HEK293 (cell line): ENCODE data around the gene WDR1.

Experiments used
- CTCF ChIA-PET: fragments of 350-600 bp; formaldehyde crosslinking; extraction: SDS; loops from one replicate; lab custom pipeline; 2021; ENCODE audit warnings: antibody characterized with exemption; lab: Yijun Ruan, JAX
- POLR2A ChIA-PET: fragments of 300-600 bp; formaldehyde crosslinking; extraction: SDS; loops from one replicate; lab custom pipeline; 2020; ENCODE audit warnings: antibody characterized with exemption, inconsistent platforms; lab: Yijun Ruan, JAX
- H3K27ac ChIP-seq: fragments of 200-500 bp; sonication (Bioruptor generic); 2 replicates; pipeline ENCODE4 v1.5.1; 2014; ENCODE audit warnings: low read depth, low read length, control low read depth, inconsistent platforms; ENCODE audit errors: extremely low read depth
- H3K36me3 ChIP-seq, 2 experiments: fragments of 200-500 bp in 1 of 2; sonication (Bioruptor generic) in 1 of 2; 1 replicate in 1 of 2; 2 replicates in 1 of 2; pipeline ENCODE4 v1.5.1; 2014 to 2017; ENCODE audit warnings: inconsistent platforms in 2 of 2, low read length in 2 of 2; ENCODE audit not compliant: control insufficient read depth in 2 of 2, insufficient read depth in 1 of 2
- H3K4me1 ChIP-seq: fragments of 200-500 bp; sonication (Bioruptor generic); 2 replicates; pipeline ENCODE4 v1.5.1; 2014; ENCODE audit warnings: mild to moderate bottlenecking, low read length, inconsistent platforms; ENCODE audit not compliant: control insufficient read depth, insufficient read depth
- H3K4me3 ChIP-seq: 2 replicates; pipeline ENCODE4 v1.5.1; 2011; ENCODE audit warnings: low read depth, mild to moderate bottlenecking, control low read depth, low read length, moderate library complexity
- H3K9me3 ChIP-seq: fragments of 200-500 bp; sonication (Bioruptor generic); 2 replicates; pipeline ENCODE4 v1.5.1; 2014; ENCODE audit warnings: low read depth, low read length, inconsistent platforms; ENCODE audit not compliant: control insufficient read depth, insufficient read depth
- BCL6B ChIP-seq: fragments of 450-650 bp; formaldehyde crosslinking; IDR thresholded peaks from 2 replicates; pipeline ENCODE4 v1.5.1; 2017; ENCODE audit warnings: missing biosample characterization, missing genetic modification characterization
- KLF7 ChIP-seq: fragments of 450-650 bp; formaldehyde crosslinking; IDR thresholded peaks from 2 replicates; pipeline ENCODE4 v1.5.1; 2016; ENCODE audit warnings: missing biosample characterization, missing genetic modification characterization, borderline replicate concordance
- PRDM2 ChIP-seq: fragments of 450-650 bp; formaldehyde crosslinking; IDR thresholded peaks from 2 replicates; pipeline ENCODE4 v1.5.1; 2016; ENCODE audit warnings: missing biosample characterization, missing genetic modification characterization, borderline replicate concordance
- PRDM4 ChIP-seq: fragments of 450-650 bp; formaldehyde crosslinking; IDR thresholded peaks from 2 replicates; pipeline ENCODE4 v1.5.1; 2017; ENCODE audit warnings: missing biosample characterization, missing genetic modification characterization
- SCRT1 ChIP-seq: fragments of 450-650 bp; formaldehyde crosslinking; IDR thresholded peaks from 2 replicates; pipeline ENCODE4 v1.5.1; 2016; ENCODE audit warnings: missing biosample characterization, missing genetic modification characterization, borderline replicate concordance
- ZBTB48 ChIP-seq: fragments of 450-650 bp; formaldehyde crosslinking; IDR thresholded peaks from 2 replicates; pipeline ENCODE4 v1.5.1; 2016; ENCODE audit warnings: missing biosample characterization, missing genetic modification characterization
- ZBTB8A ChIP-seq: fragments of 450-650 bp; formaldehyde crosslinking; IDR thresholded peaks from 2 replicates; pipeline ENCODE4 v1.5.1; 2016; ENCODE audit warnings: missing biosample characterization, missing genetic modification characterization
- ZFHX2 ChIP-seq: fragments of 450-650 bp; formaldehyde crosslinking; conservative IDR thresholded peaks from 2 replicates; pipeline ENCODE4 v1.5.1; 2016; ENCODE audit warnings: missing biosample characterization, missing genetic modification characterization
- ZFP3 ChIP-seq: fragments of 450-650 bp; formaldehyde crosslinking; IDR thresholded peaks from 2 replicates; pipeline ENCODE4 v1.5.1; 2016; ENCODE audit warnings: low read depth, missing biosample characterization, missing genetic modification characterization
- ZNF202 ChIP-seq: fragments of 450-650 bp; formaldehyde crosslinking; IDR thresholded peaks from 2 replicates; pipeline ENCODE4 v1.5.1; 2016; ENCODE audit warnings: missing biosample characterization, missing genetic modification characterization, borderline replicate concordance
- ZNF248 ChIP-seq: fragments of 450-650 bp; formaldehyde crosslinking; IDR thresholded peaks from 2 replicates; pipeline ENCODE4 v1.5.1; 2017; ENCODE audit warnings: missing biosample characterization, missing genetic modification characterization
- ZNF335 ChIP-seq: fragments of 450-650 bp; formaldehyde crosslinking; conservative IDR thresholded peaks from 2 replicates; pipeline ENCODE4 v1.5.1; 2016; ENCODE audit warnings: missing biosample characterization, missing genetic modification characterization
- ZNF341 ChIP-seq: fragments of 450-650 bp; formaldehyde crosslinking; IDR thresholded peaks from 2 replicates; pipeline ENCODE4; 2016; ENCODE audit warnings: low read depth, missing biosample characterization, missing genetic modification characterization
- ZNF530 ChIP-seq: fragments of 450-650 bp; formaldehyde crosslinking; IDR thresholded peaks from 2 replicates; pipeline ENCODE4 v1.5.1; 2016; ENCODE audit warnings: low read depth, missing biosample characterization, missing genetic modification characterization
- ZNF610 ChIP-seq: fragments of 450-650 bp; formaldehyde crosslinking; IDR thresholded peaks from 2 replicates; pipeline ENCODE4 v1.5.1; 2016; ENCODE audit warnings: missing biosample characterization, missing genetic modification characterization, borderline replicate concordance
- ZNF623 ChIP-seq: fragments of 450-650 bp; formaldehyde crosslinking; IDR thresholded peaks from 2 replicates; pipeline ENCODE4 v1.5.1; 2016; ENCODE audit warnings: missing biosample characterization, missing genetic modification characterization
- ZSCAN16 ChIP-seq: fragments of 450-650 bp; formaldehyde crosslinking; IDR thresholded peaks from 2 replicates; pipeline ENCODE4 v1.5.1; 2016; ENCODE audit warnings: missing biosample characterization, missing genetic modification characterization
- TF ChIP-seq, protein P1 (sequence below): fragments of 450-650 bp; formaldehyde crosslinking; IDR thresholded peaks from 2 replicates; pipeline ENCODE4 v1.5.1; 2016; ENCODE audit warnings: missing biosample characterization, missing genetic modification characterization, low read depth

The WDR1 gene

DNA sequence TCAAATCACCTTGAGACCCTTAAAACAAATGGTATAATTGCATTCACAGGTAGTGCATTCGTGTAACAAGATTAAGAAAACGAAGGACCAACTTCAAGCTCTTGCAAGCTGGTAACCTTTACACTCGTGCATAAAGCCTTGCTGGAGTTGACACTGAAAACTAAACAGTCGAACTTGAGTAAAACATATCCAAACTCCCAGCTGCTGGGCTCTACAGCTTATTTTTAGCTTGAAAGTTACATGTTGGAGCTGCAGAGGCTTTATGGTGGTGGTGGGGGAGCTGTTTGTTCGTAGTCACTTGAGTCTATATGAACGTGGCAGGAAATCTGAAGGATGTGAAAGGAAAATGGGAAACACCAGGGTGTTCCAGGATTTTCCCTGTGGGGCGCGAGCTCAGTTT, 2.7 kb upstream of the WDR1 start (continued):
- TF ChIP-seq PRDM2 (tag by site-specific recombination) = no peak
- TF ChIP-seq ZNF623 (tag by site-specific recombination) = no peak
- no peak for TF ChIP-seq ZSCAN16 (tag by site-specific recombination)
- TF ChIP-seq KLF7 = no peak
- no peak for TF ChIP-seq ZFHX2 (tag by site-specific recombination)
- TF ChIP-seq ZBTB8A (tag by site-specific recombination) = no peak
- TF ChIP-seq, protein P1, sequence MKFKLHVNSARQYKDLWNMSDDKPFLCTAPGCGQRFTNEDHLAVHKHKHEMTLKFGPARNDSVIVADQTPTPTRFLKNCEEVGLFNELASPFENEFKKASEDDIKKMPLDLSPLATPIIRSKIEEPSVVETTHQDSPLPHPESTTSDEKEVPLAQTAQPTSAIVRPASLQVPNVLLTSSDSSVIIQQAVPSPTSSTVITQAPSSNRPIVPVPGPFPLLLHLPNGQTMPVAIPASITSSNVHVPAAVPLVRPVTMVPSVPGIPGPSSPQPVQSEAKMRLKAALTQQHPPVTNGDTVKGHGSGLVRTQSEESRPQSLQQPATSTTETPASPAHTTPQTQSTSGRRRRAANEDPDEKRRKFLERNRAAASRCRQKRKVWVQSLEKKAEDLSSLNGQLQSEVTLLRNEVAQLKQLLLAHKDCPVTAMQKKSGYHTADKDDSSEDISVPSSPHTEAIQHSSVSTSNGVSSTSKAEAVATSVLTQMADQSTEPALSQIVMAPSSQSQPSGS (tag by site-specific recombination) = no peak
- no peak for TF ChIP-seq ZFP3 (tag by site-specific recombination)
- no peak for TF ChIP-seq ZNF341 (tag by site-specific recombination)
- TF ChIP-seq SCRT1 = no peak

- no peaks in the 10 kb centered on the region for H3K4me1 ChIP-seq
- no peaks in the 10 kb centered on the region for H3K9me3 ChIP-seq
- CTCF ChIA-PET = interaction anchor here (0.7 kb wide), 1 partner anchor 132 kb away, joined by 3 read pairs; no protein-coding TSS in a partner anchor
- POLR2A ChIA-PET = interaction anchor here (0.7 to 2.5 kb wide), 3 partner anchors 8 to 12 kb away, joined by 3 to 19 read pairs (median 6); no protein-coding TSS in a partner anchor
- H3K27ac ChIP-seq = no peak overlapping the region
- peaks cover 0 to 24% of the 10 kb centered on the region in 2 experiments; a peak in 2 of 3 replicates for H3K36me3 ChIP-seq
- TF ChIP-seq ZBTB48 (tag by site-specific recombination) (no peak), ZNF530 (tag by site-specific recombination) (no peak), ZNF623 (tag by site-specific recombination) (no peak)
- H3K4me3 ChIP-seq = no peak overlapping the region
Observed at GRCh38 chr4:10118048-10119004, 1.7 kb upstream of the WDR1 start.

- no peaks in the 10 kb centered on the region for H3K4me1 ChIP-seq
- ChIA-PET POLR2A (interaction anchor here (0.7 to 2.5 kb wide), 5 partner anchors 9 to 426 kb away, joined by 3 to 19 read pairs (median 6); no protein-coding TSS in a partner anchor), CTCF (interaction anchor here (0.6 to 0.7 kb wide), 2 partner anchors 131 to 323 kb away, joined by 3 read pairs; no protein-coding TSS in a partner anchor)
- H3K36me3 ChIP-seq = peaks cover 4 to 32% of the 10 kb centered on the region in 2 experiments; a peak in 2 of 3 replicates
- H3K27ac ChIP-seq = peak overlapping the region; percentile 49
- H3K4me3 ChIP-seq = peak overlapping the region; percentile 52
- H3K9me3 ChIP-seq = no peaks in the 10 kb centered on the region
- TF ChIP-seq ZNF202 (tag by site-specific recombination) (no peak), BCL6B (no peak), ZNF335 (no peak), ZNF248 (tag by site-specific recombination) (no peak), ZNF530 (tag by site-specific recombination) (no peak), ZNF610 (no peak), PRDM4 (tag by site-specific recombination) (no peak), ZBTB48 (tag by site-specific recombination) (no peak)
Observed at GRCh38 chr4:10117359-10118047, 904 bp upstream of the WDR1 start.
